Hepatic stellate cell (primary cell): ENCODE data around the gene LDB3.

ENCODE experiments used
- DNase-seq: peaks from one replicate; pipeline ENCODE4 v3.0.0; 2011; ENCODE audit warnings: low spot score

Gene LDB3

GRCh38 chr10:86686972-86687371, 18.7 kb downstream of the LDB3 start:
- DNase-seq, result no peak

DNA sequence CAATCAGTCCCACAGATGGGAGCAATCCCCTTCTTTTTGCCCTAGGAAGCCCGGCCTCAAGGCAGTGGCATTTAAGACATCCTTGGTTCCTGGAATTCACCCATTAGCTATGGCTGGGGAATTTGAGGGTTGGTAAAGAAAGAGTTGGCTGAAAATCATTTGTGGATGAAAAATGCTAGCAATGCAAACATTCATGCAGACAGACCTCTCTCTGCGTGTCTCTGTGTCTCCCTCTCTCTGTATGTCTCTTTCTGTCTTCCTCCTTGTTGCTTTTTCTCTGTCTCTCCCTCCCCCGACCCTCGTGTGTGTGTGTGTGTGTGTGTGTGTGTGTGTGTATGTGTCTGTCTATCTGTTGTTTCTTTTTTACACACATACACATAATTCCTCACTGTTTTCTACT, 19.4 kb downstream of the LDB3 start:
- DNase-seq, result peak; percentile 84

DNA sequence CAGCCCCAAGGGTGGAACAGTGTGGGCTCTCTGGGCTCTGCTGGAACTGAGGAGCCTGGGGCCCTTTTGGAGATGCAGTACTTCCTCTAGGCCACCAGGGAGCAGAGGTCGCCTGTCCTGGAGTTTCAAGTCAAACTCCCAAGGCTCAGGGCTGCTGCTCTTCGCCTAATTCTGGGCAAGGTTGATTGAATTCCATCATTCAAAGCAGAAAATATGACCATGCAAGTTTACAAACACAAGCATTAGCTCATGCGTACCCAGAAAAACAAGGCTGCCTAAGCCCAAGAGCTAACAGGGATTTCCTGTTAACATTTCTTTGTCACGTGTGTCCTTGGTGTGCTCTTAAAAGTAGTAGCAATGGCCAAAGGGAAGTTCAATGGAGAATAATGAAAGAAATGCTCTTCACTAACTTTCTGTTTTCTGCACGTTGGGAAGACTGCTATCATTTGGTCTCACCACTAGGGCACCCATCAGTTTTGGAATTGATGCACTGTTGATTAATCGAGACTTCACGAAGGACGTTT, 20.1 kb downstream of the LDB3 start:
- DNase-seq, result peak; percentile 83

- DNase-seq, result no peak
Observed at GRCh38 chr10:86689146-86689545, 20.8 kb downstream of the LDB3 start.

DNA sequence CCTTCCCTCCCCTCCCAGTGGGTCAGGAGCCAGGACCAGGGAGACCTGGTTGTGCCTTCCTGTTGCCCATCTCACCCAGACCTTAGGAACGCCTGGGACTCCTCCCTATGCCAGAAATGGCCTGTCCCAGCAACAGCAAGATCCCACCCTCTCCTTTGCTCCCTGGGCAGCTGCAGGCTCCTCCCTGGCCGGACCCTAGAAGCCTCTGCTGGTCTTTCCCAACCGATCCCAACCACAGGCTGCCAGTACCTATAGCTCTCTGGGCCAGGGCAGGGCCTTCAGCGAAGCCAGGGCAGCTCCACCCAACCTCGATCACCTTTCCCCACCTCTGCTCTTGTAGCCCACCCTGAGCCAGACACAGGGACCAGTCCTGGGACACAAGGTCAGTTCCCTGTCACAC, 21.9 kb downstream of the LDB3 start:
- DNase-seq, result no peak

- no peak for DNase-seq
Observed at GRCh38 chr10:86690657-86691084, 22.4 kb downstream of the LDB3 start.

DNA sequence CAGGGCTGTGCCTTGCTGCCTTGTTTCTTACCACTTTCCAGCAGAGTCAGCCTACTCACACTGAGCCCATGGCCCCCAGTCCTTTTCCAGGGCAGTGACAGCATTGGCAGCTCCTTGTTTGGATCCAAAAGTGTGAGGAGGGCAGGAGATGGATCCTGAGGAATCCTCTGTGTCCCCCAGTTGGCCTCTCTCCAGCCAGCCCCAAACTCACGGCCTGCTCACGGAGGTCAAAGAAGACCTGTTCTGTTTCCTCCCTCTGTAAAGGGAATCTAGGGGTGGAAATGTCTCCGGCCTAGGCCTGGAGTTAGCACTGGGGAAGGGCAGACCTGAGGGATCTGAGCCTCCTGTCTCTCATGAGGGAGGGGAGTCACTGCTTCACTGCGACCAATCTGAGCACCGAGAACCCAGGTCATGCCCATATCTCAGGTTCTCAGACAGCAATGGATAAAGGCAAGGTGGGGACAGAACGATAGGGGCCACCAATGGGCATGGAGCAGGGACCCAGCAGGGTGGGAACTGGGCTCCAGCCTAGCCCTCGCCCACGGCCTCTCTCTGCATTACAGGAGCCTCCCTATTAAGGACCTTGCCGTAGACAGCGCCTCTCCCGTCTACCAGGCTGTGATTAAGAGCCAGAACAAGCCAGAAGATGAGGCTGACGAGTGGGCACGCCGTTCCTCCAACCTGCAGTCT, 23.2 kb downstream of the LDB3 start:
- DNase-seq, result no peak

DNA sequence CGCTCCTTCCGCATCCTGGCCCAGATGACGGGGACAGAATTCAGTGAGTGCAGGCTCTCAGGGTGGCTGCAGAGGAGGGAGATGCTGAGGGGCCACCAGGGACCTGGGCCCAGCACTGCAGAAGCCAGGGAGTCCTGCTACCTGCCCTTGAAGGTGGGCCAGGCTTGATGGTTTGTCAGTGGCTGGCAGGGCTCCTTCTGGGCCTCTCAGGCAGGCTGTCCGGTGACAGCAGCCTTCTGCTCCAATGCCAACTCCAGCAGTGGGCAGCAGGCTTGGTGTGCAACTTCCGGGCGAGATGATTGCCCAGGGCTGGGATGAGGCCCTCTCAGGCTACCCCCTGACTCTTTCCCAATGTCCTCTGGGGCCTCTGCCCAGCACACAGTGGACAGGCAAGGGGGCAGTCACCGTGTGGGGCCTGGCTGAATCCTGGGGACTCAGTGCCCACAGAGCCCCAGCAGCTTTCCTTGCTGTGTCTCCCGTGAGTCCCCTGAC, 23.8 kb downstream of the LDB3 start:
- DNase-seq, result no peak

- DNase-seq, result no peak
Observed at GRCh38 chr10:86692664-86693063, 24.4 kb downstream of the LDB3 start.

DNA sequence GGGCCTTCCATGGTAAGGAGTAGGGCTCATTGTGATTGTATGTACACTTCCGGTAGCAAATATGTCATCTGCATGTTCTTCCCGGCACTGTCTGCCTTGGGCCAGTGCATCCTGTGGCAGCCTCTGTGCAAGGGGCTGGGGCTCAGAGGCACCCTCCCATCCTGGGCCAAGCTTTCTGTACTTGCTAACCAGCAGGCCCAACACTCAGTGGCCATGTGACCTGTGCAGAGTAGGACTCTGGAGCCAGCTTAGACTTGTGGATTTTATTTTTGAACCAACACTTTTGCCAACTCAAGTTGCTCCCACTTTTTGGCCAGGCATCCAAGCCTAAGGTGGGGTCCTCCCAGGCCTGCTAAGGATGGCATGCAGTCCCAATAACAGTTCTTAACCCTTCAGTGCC, 25.0 kb downstream of the LDB3 start:
- no peak for DNase-seq

DNA sequence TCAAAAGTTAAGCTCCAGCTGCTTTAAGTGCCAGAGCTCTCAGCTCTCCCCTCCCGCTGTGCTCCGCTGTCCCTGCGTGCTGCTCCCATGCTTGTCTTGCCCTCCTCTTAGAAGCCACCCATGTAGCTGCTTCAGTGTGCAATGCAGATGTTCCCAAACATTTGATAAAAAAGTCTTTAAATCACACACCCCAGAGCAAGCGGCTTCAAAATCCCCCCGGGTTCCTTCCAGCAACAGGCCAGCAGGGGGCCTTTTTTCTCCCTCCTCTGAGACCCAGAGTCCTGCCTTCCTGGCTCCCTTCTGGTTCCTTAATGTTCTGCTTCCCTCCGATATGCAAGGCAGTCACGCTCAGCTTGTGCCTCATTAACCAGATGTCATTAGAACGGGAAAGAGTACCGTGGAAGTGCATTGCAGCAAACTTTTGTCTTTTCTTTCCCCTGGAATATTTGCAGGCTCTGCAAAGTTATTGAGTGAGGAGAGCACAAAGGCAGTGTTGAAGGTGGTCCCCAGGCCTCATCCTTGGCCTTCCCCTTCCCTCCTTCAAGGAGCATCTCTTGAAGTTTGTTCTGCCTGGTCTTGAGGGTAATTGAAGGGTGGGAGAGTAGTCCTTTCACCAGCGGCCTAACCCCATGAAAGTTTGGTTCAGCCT, 25.5 kb downstream of the LDB3 start:
- DNase-seq, result peak; percentile 78

DNA sequence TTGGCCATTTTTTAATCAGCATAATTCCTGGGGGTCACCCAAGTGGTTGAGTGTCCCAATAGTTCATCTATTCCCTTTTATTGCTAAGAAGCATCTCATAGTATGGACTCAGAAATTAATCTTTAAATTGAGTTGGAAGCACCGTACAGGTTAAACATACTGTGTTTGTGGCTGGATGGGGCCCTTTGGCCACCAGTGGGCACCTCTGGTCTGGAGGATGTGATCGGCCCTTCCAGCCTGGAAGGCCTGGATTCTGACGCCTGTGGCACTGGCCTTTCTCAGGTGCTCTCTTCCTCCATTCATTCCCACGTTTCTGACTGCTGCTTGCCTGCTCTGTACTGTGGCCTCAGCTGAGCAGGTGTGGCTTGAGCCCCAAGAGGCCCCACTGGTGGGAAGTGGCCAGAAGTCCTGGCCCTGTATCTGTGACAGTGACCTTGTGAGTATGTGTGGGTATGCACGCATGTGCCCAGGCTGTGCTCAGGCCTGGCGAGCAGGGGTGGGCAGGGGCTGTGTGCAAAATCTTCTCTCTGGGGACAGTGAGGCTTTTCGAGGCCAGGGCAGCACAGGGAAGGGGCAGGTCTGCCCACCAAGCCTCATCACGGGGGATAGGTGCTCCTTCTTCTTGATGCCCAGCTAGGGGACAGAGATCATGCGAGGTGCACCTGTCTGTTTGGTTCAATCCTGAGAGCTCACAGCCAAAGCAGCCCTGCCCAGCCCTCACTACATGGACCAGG, 30.1 kb downstream of the LDB3 start:
- DNase-seq, result no peak

DNA sequence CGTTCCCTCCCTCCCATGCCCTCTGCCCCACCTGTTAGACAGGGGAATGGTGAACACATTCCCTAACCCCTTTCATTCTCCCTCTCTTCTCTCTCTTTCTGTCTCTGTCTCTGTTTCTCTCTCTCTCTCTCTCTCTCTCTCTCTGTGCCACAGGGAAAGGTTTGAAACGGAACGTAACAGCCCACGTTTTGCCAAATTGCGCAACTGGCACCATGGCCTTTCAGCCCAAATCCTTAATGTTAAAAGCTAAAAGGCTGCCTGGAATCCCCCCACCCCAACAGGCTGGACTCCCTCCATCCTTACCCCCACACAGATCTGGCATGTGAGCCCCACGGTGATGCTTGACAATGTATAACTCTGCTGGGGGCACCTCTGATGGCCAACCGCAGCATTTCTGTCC, 30.8 kb downstream of the LDB3 start:
- no peak for DNase-seq

GRCh38 chr10:86699541-86699940, 31.2 kb downstream of the LDB3 start:
- DNase-seq, result no peak

- no peak for DNase-seq
Observed at GRCh38 chr10:86699991-86700840, 31.9 kb downstream of the LDB3 start.

GRCh38 chr10:86700851-86701617, 32.7 kb downstream of the LDB3 start:
- DNase-seq, result no peak

- DNase-seq, result no peak
Observed at GRCh38 chr10:86703176-86703575, 34.9 kb downstream of the LDB3 start.

GRCh38 chr10:86705139-86705538, 36.8 kb downstream of the LDB3 start:
- no peak for DNase-seq

GRCh38 chr10:86705905-86706304, 37.6 kb downstream of the LDB3 start:
- no peak for DNase-seq

- DNase-seq, result no peak
Observed at GRCh38 chr10:86706401-86706841, 38.1 kb downstream of the LDB3 start.

DNA sequence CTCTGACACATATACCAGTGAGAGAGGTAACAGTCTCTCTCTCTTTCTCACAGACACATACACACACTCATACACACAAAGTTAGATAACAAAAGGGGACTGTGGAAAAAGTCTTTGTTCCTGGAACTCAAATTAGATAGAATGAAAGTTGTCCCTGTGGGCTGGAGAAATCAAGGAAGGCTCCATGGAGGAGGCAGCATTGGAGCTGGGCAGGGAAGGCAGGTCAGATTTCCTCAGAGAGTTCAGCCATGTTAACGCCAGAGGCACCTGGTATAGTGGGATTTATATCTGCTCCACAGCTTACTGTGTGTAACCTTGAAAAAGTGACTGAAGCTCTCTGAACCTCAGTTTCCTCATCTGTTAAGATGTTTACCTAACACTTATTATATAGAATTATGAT, 38.7 kb downstream of the LDB3 start:
- no peak for DNase-seq
